ENCODE measurements around the gene HBZ. TPM values are rescaled to one million over a fixed set of nuclear protein-coding genes. Genes with fewer than 3 reads are reported as not detected.
"Not testable (repeated sequence)": the region's sequence is repeated elsewhere in the genome, so short reads cannot be mapped to it uniquely, and the experiment has no call there.

Gene HBZ
- total and polyA plus RNA-seq, 8 donors, result not detected

- H3K9me3 ChIP-seq, result no peaks in the 10 kb centered on the region
- intact Hi-C loops (cut with DNase I; ENCODE audit: low total_unique reads), result no loop called here
- TF ChIP-seq POLR2A (IDR thresholded peaks at IDR 0.05) (no peak), POLR2AphosphoS5 (IDR thresholded peaks at IDR 0.05) (no peak), CTCF (IDR thresholded peaks at IDR 0.05) (no peak), EP300 (IDR thresholded peaks at IDR 0.05) (no peak)
- no peaks in the 10 kb centered on the region for H3K36me3 ChIP-seq
- H3K4me3 ChIP-seq, result no peak overlapping the region
- DNase-seq, result no peak
- no peak overlapping the region for H3K27ac ChIP-seq
- H3K27me3 ChIP-seq, result peaks cover 4 to 80% (median 15%) of the 10 kb centered on the region in 3 donors
- H3K4me1 ChIP-seq, result peaks cover 8 to 9% (median 9%) of the 10 kb centered on the region in 4 donors
- WGBS, 5 donors, result 55 to 65% (median 60%) methylated on average over 12 to 18 of the region's 18 CpGs
Observed at GRCh38 chr16:160691-161190, 8.3 kb downstream of the HBZ start.

- Histone ChIP-seq H3K36me3 (no peaks in the 10 kb centered on the region), H3K27ac (no peak overlapping the region), H3K9me3 (no peaks in the 10 kb centered on the region), H3K4me3 (no peak overlapping the region), H3K27me3 (peaks cover 21 to 80% (median 26%) of the 10 kb centered on the region in 3 donors), H3K4me1 (peaks cover 16 to 21% (median 19%) of the 10 kb centered on the region in 4 donors)
- TF ChIP-seq POLR2A (IDR thresholded peaks at IDR 0.05) (no peak), EP300 (IDR thresholded peaks at IDR 0.05) (no peak)
- no peak for DNase-seq
- WGBS, 5 donors, result 80 to 87% (median 83%) methylated on average over 13 of the region's 13 CpGs
- intact Hi-C loops (cut with DNase I; ENCODE audit: low total_unique reads), result no loop called here
Observed at GRCh38 chr16:162271-162991, 10.0 kb downstream of the HBZ start.

GRCh38 chr16:163139-163538 is 10.7 kb downstream of the HBZ start:
- WGBS, 5 donors, result 83 to 93% (median 88%) methylated on average over 5 to 10 of the region's 10 CpGs
- intact Hi-C loops (cut with DNase I; ENCODE audit: low total_unique reads); DNase-seq; H3K9me3 ChIP-seq; H3K36me3 ChIP-seq; H3K4me3 ChIP-seq; H3K27ac ChIP-seq: not testable (repeated sequence)
- Histone ChIP-seq H3K27me3 (peaks cover 24 to 81% (median 33%) of the 10 kb centered on the region in 3 donors), H3K4me1 (peaks cover 16 to 21% (median 19%) of the 10 kb centered on the region in 4 donors)

GRCh38 chr16:163696-164095 is 11.3 kb downstream of the HBZ start:
- H3K27ac ChIP-seq; H3K4me3 ChIP-seq; intact Hi-C loops (cut with DNase I; ENCODE audit: low total_unique reads); H3K9me3 ChIP-seq; DNase-seq; H3K36me3 ChIP-seq: not testable (repeated sequence)
- Histone ChIP-seq H3K4me1 (peaks cover 16 to 25% (median 19%) of the 10 kb centered on the region in 4 donors), H3K27me3 (peaks cover 24 to 81% (median 38%) of the 10 kb centered on the region in 3 donors)
- 8 to 29% (median 21%) methylated on average over 1 to 3 of the region's 3 CpGs; no CpG with 5 or more reads in 1 of the 5 donors for WGBS, 5 donors

GRCh38 chr16:164134-164823 is 11.8 kb downstream of the HBZ start:
- H3K36me3 ChIP-seq; H3K9me3 ChIP-seq; DNase-seq; intact Hi-C loops (cut with DNase I; ENCODE audit: low total_unique reads); H3K4me3 ChIP-seq; H3K27ac ChIP-seq: not testable (repeated sequence)
- 8% methylated on average over 9 of the region's 80 CpGs; no CpG with 5 or more reads in 4 of the 5 donors for WGBS, 5 donors
- Histone ChIP-seq H3K27me3 (peaks cover 24 to 82% (median 44%) of the 10 kb centered on the region in 3 donors), H3K4me1 (peaks cover 16 to 25% (median 19%) of the 10 kb centered on the region in 4 donors)

- DNase-seq, result no peak
- H3K9me3 ChIP-seq, result no peaks in the 10 kb centered on the region
- 2 to 6% (median 2%) methylated on average over 29 to 47 of the region's 77 CpGs for WGBS, 5 donors
- peak overlapping the region in 3 of 4 donors; percentile 4 to 35 (median 17) for H3K4me3 ChIP-seq
- peaks cover 24 to 84% (median 46%) of the 10 kb centered on the region in 3 donors for H3K27me3 ChIP-seq
- intact Hi-C loops (cut with DNase I; ENCODE audit: low total_unique reads), result no loop called here
- H3K27ac ChIP-seq, result no peak overlapping the region
- TF ChIP-seq POLR2A (IDR thresholded peaks at IDR 0.05), result no peak
- TF ChIP-seq POLR2AphosphoS5 (IDR thresholded peaks at IDR 0.05), result no peak
- TF ChIP-seq CTCF (IDR thresholded peaks at IDR 0.05), result no peak
- no peaks in the 10 kb centered on the region for H3K36me3 ChIP-seq
- peaks cover 16 to 25% (median 19%) of the 10 kb centered on the region in 4 donors for H3K4me1 ChIP-seq
Observed at GRCh38 chr16:164827-165538, 12.5 kb downstream of the HBZ start.
